SH-SY5Y (cell line): ENCODE measurements around the gene EPHA6.

Experiments
- GATA2 ChIP-seq: IDR thresholded peaks from 2 replicates; pipeline ENCODE4 v1.6.1; 2011; ENCODE audit warnings: mild to moderate bottlenecking, low read depth, low read length
- GATA3 ChIP-seq: IDR thresholded peaks from 2 replicates; pipeline ENCODE4 v1.6.1; 2011; ENCODE audit warnings: low read depth, mild to moderate bottlenecking, low read length, moderate library complexity

EPHA6 gene

DNA sequence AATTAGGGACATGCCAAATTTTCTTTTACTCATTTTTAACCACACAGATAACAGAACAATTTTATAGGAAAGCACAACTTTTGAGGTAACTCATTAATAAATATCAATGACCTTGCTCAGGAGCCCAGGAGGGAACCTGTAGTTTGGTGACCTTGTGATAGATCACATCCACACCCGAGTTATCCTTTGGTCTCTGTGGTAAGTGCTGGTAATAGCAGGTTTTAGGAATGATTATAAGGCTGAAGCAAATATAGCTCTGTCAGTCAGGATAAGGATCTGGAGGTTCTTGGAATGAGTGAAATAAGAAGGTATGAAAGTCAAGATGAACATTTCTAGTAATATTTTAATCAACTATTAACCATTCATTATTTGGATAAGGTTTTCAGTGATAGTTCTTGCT lies 46.5 kb downstream of the EPHA6 start:
- TF ChIP-seq GATA3 (no peak), GATA2 (no peak)

GRCh38 chr3:96863129-96863740 lies 48.8 kb downstream of the EPHA6 start:
- TF ChIP-seq GATA2, result no peak
- no peak for TF ChIP-seq GATA3

DNA sequence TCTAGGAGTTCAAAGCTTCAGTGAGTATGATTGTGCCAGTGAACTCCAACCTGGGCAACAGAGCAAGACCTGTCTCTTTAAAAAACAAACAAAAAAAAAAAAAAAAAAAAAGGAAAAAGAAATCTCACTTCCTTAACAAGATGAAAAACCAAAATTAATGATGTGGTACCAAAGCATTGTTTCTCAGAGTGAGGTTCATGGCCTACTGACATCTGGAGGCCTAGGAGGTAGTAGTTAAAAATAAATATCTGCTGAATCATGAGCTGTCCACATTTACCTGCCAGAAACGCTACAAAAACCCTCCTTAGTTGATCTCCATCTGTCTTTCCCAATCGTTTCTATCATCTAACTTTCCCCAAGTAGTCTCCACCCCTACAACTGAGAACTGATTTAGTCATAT lies 51.2 kb downstream of the EPHA6 start:
- no peak for TF ChIP-seq GATA2
- TF ChIP-seq GATA3, result no peak

GRCh38 chr3:96869316-96869715 lies 54.9 kb downstream of the EPHA6 start:
- TF ChIP-seq GATA2 (no peak), GATA3 (no peak)

DNA sequence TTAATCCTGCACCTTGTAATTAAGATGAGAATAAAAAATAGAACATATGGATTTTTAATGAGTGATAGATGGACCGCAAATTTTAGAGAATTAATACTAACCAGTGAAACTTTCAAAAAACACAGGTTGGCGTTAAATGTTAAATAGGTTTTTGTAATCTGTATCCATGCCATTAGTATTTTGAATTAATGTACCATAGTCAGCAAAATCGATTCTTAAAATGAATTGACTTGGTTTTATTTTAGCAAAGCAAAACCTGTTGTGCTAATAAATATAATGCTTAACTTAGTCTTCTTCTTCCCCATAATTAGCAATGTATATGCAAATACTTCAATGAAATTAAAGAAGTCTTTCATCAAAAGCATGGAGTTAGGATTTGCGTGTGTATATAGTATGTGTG lies 63.1 kb downstream of the EPHA6 start:
- TF ChIP-seq GATA2, result no peak

DNA sequence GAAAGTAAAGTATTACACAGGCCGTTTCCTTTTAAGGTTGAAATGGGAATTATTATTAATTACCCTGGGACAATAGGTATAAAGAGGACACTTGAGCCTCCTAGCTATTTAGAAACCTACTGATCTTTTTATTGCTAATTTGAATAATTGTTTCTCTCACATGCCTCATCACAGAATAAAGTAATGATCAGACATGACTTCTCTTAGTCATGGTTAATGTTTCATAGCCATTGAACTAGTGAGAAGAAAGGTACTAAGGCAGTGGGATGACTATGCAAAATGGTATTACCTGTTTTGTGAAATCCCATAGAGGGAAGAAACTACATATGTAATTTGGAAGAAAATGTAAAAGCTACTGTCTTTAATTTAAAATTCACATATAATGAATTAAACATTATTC lies 85.6 kb downstream of the EPHA6 start:
- TF ChIP-seq GATA3 (no peak), GATA2 (no peak)

GRCh38 chr3:96900566-96900965 lies 86.2 kb downstream of the EPHA6 start:
- TF ChIP-seq GATA3 (no peak), GATA2 (no peak)

DNA sequence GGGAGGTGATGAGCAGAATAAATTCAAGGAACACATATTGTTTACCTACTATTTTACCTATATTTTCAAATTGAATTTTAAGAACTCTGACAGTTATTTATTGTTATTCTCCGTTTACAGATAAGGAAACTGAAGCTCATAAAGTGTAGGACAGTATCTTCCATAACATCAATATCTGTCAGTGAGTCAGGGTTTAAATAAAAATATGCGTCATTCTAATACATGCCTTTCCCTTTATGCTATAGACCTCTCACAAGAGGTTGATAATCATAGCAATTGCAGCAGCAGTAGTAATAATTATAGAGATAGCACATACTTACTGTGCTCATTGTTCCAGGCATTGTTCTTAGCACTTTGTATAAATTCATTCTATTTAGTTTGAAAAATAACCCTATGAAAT lies 101.1 kb downstream of the EPHA6 start:
- TF ChIP-seq GATA3, result no peak
- no peak for TF ChIP-seq GATA2

- no peak for TF ChIP-seq GATA3
- no peak for TF ChIP-seq GATA2
Observed at GRCh38 chr3:96931119-96931862, 116.9 kb downstream of the EPHA6 start.

GRCh38 chr3:96958856-96959255 lies 144.5 kb downstream of the EPHA6 start:
- TF ChIP-seq GATA2, result no peak

- TF ChIP-seq GATA2, result no peak
- TF ChIP-seq GATA3, result no peak
Observed at GRCh38 chr3:96959474-96959873, 145.1 kb downstream of the EPHA6 start.

DNA sequence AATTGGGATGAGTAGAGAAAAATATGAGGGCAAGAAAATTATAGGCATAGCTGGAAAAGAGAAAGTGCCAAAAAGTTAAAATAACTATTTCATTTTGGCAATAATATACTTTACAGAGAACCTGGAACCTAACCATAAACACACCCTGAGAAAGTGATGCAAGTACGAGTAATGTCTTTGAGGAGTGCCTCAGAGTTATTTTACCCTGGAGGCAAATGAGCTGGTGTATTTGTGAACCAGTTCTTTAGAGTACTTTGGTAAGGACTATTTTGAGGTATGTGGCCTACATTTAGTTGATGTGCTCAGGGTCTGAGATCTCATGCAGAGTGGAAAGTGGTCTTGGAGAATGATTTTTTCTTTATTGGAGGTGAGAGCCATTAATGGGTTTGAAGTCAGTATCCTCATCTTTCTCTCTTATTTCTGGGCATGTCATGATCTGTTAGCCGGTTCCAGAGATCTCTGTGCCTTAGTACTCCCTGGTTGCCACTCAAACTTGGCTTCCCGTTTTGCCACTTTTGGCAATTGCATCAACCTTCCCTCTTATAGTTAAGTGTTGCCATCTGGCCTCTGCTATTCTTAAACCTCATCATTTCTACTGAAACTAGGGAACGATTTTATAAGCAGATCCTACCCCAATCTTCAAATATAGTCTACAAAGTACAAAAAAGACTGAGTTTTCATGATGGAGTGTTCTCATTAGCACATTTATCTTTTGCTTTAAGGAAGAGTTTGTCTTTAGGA lies 145.7 kb downstream of the EPHA6 start:
- no peak for TF ChIP-seq GATA3
- TF ChIP-seq GATA2, result no peak

DNA sequence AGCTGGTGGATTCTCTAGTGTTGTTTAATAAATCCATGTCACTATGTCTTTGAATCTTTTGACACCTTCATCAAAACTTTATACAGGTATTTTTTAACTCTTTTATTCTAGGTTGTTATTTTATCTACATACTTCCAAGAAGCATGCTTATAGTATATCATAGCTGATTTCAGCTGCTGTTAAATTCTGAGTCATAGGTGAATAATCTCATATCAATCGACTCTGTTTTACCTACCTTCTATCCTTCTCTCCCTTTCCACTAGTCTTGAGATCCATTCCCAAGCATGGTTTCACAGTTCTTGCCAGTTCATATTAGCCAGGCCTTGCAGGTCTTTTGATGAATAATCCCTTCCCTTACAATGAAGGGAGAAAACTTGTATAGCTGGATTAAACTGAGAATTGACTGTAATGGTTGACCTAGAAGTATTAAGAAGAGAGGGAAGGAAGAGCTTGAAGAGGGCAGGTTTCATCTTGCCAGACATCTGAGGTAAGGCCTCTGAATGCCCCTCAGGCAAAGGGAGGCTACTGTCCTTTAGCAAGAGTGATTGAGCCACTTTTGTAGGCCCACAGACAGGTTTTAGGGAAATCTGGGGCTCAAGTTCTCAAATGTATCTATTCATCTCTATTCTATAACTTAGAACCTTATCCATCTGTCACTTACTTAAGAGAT lies 146.4 kb downstream of the EPHA6 start:
- no peak for TF ChIP-seq GATA3

- TF ChIP-seq GATA2 (no peak), GATA3 (no peak)
Observed at GRCh38 chr3:96961576-96961975, 147.2 kb downstream of the EPHA6 start.

GRCh38 chr3:96966181-96966929 lies 152.0 kb downstream of the EPHA6 start:
- no peak for TF ChIP-seq GATA3
- no peak for TF ChIP-seq GATA2
